Tibial nerve (tissue), 4 donors: ENCODE data around the gene ENO1. TPM values are rescaled to one million over a fixed set of nuclear protein-coding genes. Genes with fewer than 3 reads are reported as not detected.

ENCODE experiments used
- DNase-seq, 2 donors: peaks; one replicate each; pipeline ENCODE4 v3.0.0-alpha.2; 2019; ENCODE audit warnings: low spot score in 2 of 2
- H3K27ac ChIP-seq, 4 donors: fragments of 200-600 bp; sonication (generic) in 3 of 4; one replicate each; pipeline ENCODE4 v1.5.1; 2017 to 2019; ENCODE audit warnings: mild to moderate bottlenecking in 1 of 4
- H3K27me3 ChIP-seq, 2 donors: fragments of 200-600 bp; sonication (generic) in 1 of 2; one replicate each; pipeline versions ENCODE4 v1.5.1 to v1.6.0; 2017 to 2019
- H3K36me3 ChIP-seq, 3 donors: fragments of 200-600 bp; sonication (generic); one replicate each; pipeline ENCODE4 v1.5.1; 2018 to 2019
- H3K4me1 ChIP-seq, 4 donors: fragments of 200-600 bp; sonication (generic) in 3 of 4; one replicate each; pipeline ENCODE4 v1.5.1; 2017 to 2019
- H3K4me3 ChIP-seq, 4 donors: fragments of 200-600 bp; sonication (generic) in 3 of 4; one replicate each; pipeline ENCODE4 v1.5.1; 2017 to 2019; ENCODE audit warnings: mild to moderate bottlenecking in 1 of 4, moderate library complexity in 1 of 4
- H3K9me3 ChIP-seq, 4 donors: fragments of 200-600 bp; sonication (generic) in 3 of 4; one replicate each; pipeline ENCODE4 v1.5.1; 2017 to 2019
- CTCF ChIP-seq, 5 experiments: fragments of 200-600 bp in 3 of 5; fragments of 450-650 bp in 2 of 5; sonication (generic) in 3 of 5; IDR thresholded peaks; one replicate each; pipeline ENCODE4 v1.5.1; 2016 to 2019; ENCODE audit warnings: antibody characterized with exemption in 5 of 5, mild to moderate bottlenecking in 3 of 5, moderate library complexity in 2 of 5
- EP300 ChIP-seq, 2 donors: sonication (generic); formaldehyde crosslinking; IDR thresholded peaks; one replicate each; pipeline ENCODE4 v1.6.1; 2017; ENCODE audit warnings: antibody characterized with exemption in 2 of 2, mild to moderate bottlenecking in 1 of 2
- POLR2A ChIP-seq, 2 donors: fragments of 450-650 bp; IDR thresholded peaks; one replicate each; pipeline ENCODE4 v1.6.1; 2017; ENCODE audit warnings: antibody characterized with exemption in 2 of 2, mild to moderate bottlenecking in 2 of 2, moderate library complexity in 2 of 2
- WGBS, 2 donors: methylation state at CpG; one replicate each; pipeline ENCODE4 v1.1.5; 2018; 5-methylcytosine and 5-hydroxymethylcytosine counted together
- total RNA-seq, 4 donors: library from RNA; depleted of rRNA; stranded (reverse); fragments of >200 nt; gene quantifications; one replicate each; pipeline ENCODE4 v1.1.0, GENCODE V29; 2016

ENO1 gene
- total RNA-seq, 4 donors from 2014 or later = 373 to 741 (median 459) TPM

GRCh38 chr1:8915446-8915845 is 37.0 kb upstream of the ENO1 start:
- Histone ChIP-seq H3K4me1 (peaks cover 0 to 17% (median 0%) of the 10 kb centered on the region in 4 donors), H3K9me3 (no peaks in the 10 kb centered on the region), H3K27me3 (no peaks in the 10 kb centered on the region), H3K4me3 (no peak overlapping the region), H3K27ac (no peak overlapping the region), H3K36me3 (no peaks in the 10 kb centered on the region)
- no peak for DNase-seq
- WGBS, 2 donors = 28 to 36% methylated on average over 3 of the region's 3 CpGs
- no peak for TF ChIP-seq CTCF (IDR thresholded peaks at IDR 0.05)
- TF ChIP-seq EP300 (IDR thresholded peaks at IDR 0.05) = no peak
- TF ChIP-seq POLR2A (IDR thresholded peaks at IDR 0.05) = no peak

GRCh38 chr1:8914466-8914865 is 36.0 kb upstream of the ENO1 start:
- no peaks in the 10 kb centered on the region for H3K27me3 ChIP-seq
- 89 to 90% methylated on average over 7 of the region's 7 CpGs for WGBS, 2 donors
- no peak overlapping the region for H3K4me3 ChIP-seq
- no peak for DNase-seq
- H3K4me1 ChIP-seq = peaks cover 0 to 17% (median 0%) of the 10 kb centered on the region in 4 donors
- no peaks in the 10 kb centered on the region for H3K9me3 ChIP-seq
- H3K27ac ChIP-seq = no peak overlapping the region
- no peaks in the 10 kb centered on the region for H3K36me3 ChIP-seq
- TF ChIP-seq EP300 (IDR thresholded peaks at IDR 0.05) (no peak), POLR2A (IDR thresholded peaks at IDR 0.05) (no peak), CTCF (IDR thresholded peaks at IDR 0.05) (no peak)

GRCh38 chr1:8913457-8913856 is 35.0 kb upstream of the ENO1 start:
- Histone ChIP-seq H3K4me1 (peaks cover 0 to 13% (median 0%) of the 10 kb centered on the region in 4 donors), H3K4me3 (no peak overlapping the region), H3K36me3 (no peaks in the 10 kb centered on the region), H3K9me3 (no peaks in the 10 kb centered on the region), H3K27me3 (no peaks in the 10 kb centered on the region), H3K27ac (no peak overlapping the region)
- DNase-seq = no peak
- TF ChIP-seq CTCF (IDR thresholded peaks at IDR 0.05) = no peak
- TF ChIP-seq POLR2A (IDR thresholded peaks at IDR 0.05) = no peak
- TF ChIP-seq EP300 (IDR thresholded peaks at IDR 0.05) = no peak
- WGBS, 2 donors = 83 to 84% methylated on average over 9 of the region's 9 CpGs

- Histone ChIP-seq H3K4me3 (no peak overlapping the region), H3K36me3 (no peaks in the 10 kb centered on the region), H3K9me3 (no peaks in the 10 kb centered on the region), H3K4me1 (peaks cover 0 to 3% (median 0%) of the 10 kb centered on the region in 4 donors), H3K27ac (no peak overlapping the region), H3K27me3 (no peaks in the 10 kb centered on the region)
- 65 to 72% methylated on average over 9 to 10 of the region's 17 CpGs for WGBS, 2 donors
- TF ChIP-seq CTCF (IDR thresholded peaks at IDR 0.05) (no peak), EP300 (IDR thresholded peaks at IDR 0.05) (no peak), POLR2A (IDR thresholded peaks at IDR 0.05) (no peak)
- no peak for DNase-seq
Measured at GRCh38 chr1:8911416-8912309, 33.2 kb upstream of the ENO1 start.

- Histone ChIP-seq H3K4me3 (no peak overlapping the region), H3K27me3 (no peaks in the 10 kb centered on the region), H3K4me1 (peaks cover 0 to 7% (median 0%) of the 10 kb centered on the region in 4 donors), H3K36me3 (no peaks in the 10 kb centered on the region), H3K9me3 (no peaks in the 10 kb centered on the region), H3K27ac (no peak overlapping the region)
- no peak for TF ChIP-seq POLR2A (IDR thresholded peaks at IDR 0.05)
- TF ChIP-seq CTCF (IDR thresholded peaks at IDR 0.05) = no peak
- TF ChIP-seq EP300 (IDR thresholded peaks at IDR 0.05) = no peak
- DNase-seq = no peak
- 59 to 63% methylated on average over 6 of the region's 6 CpGs for WGBS, 2 donors
Measured at GRCh38 chr1:8910914-8911313, 32.4 kb upstream of the ENO1 start.
